ENCODE data around the gene GPHN. TPM values are rescaled to one million over a fixed set of nuclear protein-coding genes. Genes with fewer than 3 reads are reported as not detected.

GPHN gene
- total and polyA plus RNA-seq, 10 of the 15 experiments (the other 5 are each of a cell fraction or from before 2014, with no cell fraction given) = 22.3 to 48.8 (median 33.1) TPM

- no peaks in the 10 kb centered on the region for H3K27me3 ChIP-seq (replicated peaks in 1 of 2; ENCODE audit: control insufficient read depth in 2 of 2, insufficient read depth in 2 of 2, low read length in 1 of 2)
- H3K4me2 ChIP-seq (ENCODE audit: control insufficient read depth, insufficient read depth) = no peak overlapping the region
- in situ Hi-C loops (cut with MboI) (no loop called here), intact Hi-C loops (cut with micrococcal nuclease; ENCODE audit: unreplicated experiment) (no loop called here)
- H3K27ac ChIP-seq (ENCODE audit: control insufficient read depth, insufficient read depth) = no peak overlapping the region
- SMC1A ChIA-PET (ENCODE audit: uncharacterized antibody, unreplicated experiment) = interaction anchor here (0.7 kb wide), 1 partner anchor 709 kb away, joined by 3 read pairs; no protein-coding TSS in a partner anchor
- H3K4me1 ChIP-seq (ENCODE audit: control insufficient read depth, insufficient read depth, low read length) = no peaks in the 10 kb centered on the region
- RAD21 ChIA-PET (ENCODE audit: unreplicated experiment) = no interaction called here
- H3K9me3 ChIP-seq (replicated peaks; ENCODE audit: control insufficient read depth, insufficient read depth, low read length) = no peaks in the 10 kb centered on the region; the same call in 2 of the 3 replicates
- H3K36me3 ChIP-seq (ENCODE audit: control insufficient read depth in 2 of 2, insufficient read depth in 2 of 2, low read length in 1 of 2) = no peaks in the 10 kb centered on the region
- FAIRE-seq = no peak
- CTCF ChIA-PET = interaction anchor here (0.5 kb wide), 1 partner anchor 1664 kb away, joined by 3 read pairs; no protein-coding TSS in a partner anchor
- TF ChIP-seq ETV6 (conservative IDR thresholded peaks at IDR 0.05 in 1 of 2, IDR thresholded peaks at IDR 0.05 in 1 of 2; ENCODE audit: borderline replicate concordance in 1 of 2, low read depth in 1 of 2) (no peak), NFXL1 (IDR thresholded peaks at IDR 0.05; ENCODE audit: borderline replicate concordance) (no peak), HDAC2 (IDR thresholded peaks at IDR 0.05) (no peak), TCF12 (IDR thresholded peaks at IDR 0.05; ENCODE audit: low read depth, low read length) (no peak), ZSCAN29 (IDR thresholded peaks at IDR 0.05) (no peak), FOXK2 (IDR thresholded peaks at IDR 0.05) (no peak), CBFB (IDR thresholded peaks at IDR 0.05; ENCODE audit: low read depth) (no peak), SMC3 (IDR thresholded peaks at IDR 0.05; ENCODE audit: borderline replicate concordance, low read length) (no peak), SUZ12 (IDR thresholded peaks at IDR 0.05; ENCODE audit: unreplicated experiment) (no peak), RUNX3 (IDR thresholded peaks at IDR 0.05; ENCODE audit: low read length) (no peak), HDGF (IDR thresholded peaks at IDR 0.05) (no peak), LARP7 (IDR thresholded peaks at IDR 0.05) (no peak), YY1 (IDR thresholded peaks at IDR 0.05; ENCODE audit: low read depth, low read length) (no peak), CEBPZ (IDR thresholded peaks at IDR 0.05; ENCODE audit: low read depth, low read length) (no peak), EZH2 (IDR thresholded peaks at IDR 0.05; ENCODE audit: borderline replicate concordance, control insufficient read depth, low read depth, low read length) (no peak), NRF1 (conservative IDR thresholded peaks at IDR 0.05; ENCODE audit: low read depth, low read length) (no peak), RAD21 (IDR thresholded peaks at IDR 0.05; ENCODE audit: insufficient read depth, low read depth, low read length) (no peak)
- H2AFZ ChIP-seq (ENCODE audit: control insufficient read depth, low read depth, low read length) = no peak overlapping the region
- no peak for DNase-seq (ENCODE audit: low read depth, low spot score)
- POLR2A ChIA-PET = no interaction called here
- no peaks in the 10 kb centered on the region for H3K79me2 ChIP-seq (ENCODE audit: control insufficient read depth, insufficient read depth, low read length)
- WGBS (ENCODE audit: insufficient coverage, insufficient replicate concordance, low lambda C conversion rate, missing lambda C conversion rate) = 71% methylated on average over 6 of the region's 6 CpGs
- no peak for ATAC-seq
- no TSS peak for BruUV-seq (replicated peaks)
- no peak overlapping the region for H3K9ac ChIP-seq (ENCODE audit: control insufficient read depth, insufficient read depth, low read length)
- H3K4me3 ChIP-seq = no peak overlapping the region
- no peaks in the 10 kb centered on the region for H4K20me1 ChIP-seq (ENCODE audit: control insufficient read depth, insufficient read depth)
Measured at GRCh38 chr14:67221248-67221981, 713.5 kb downstream of the GPHN start.
